Forelimb muscle (tissue), 1 donor: ENCODE measurements around the gene PLEK2. TPM values are rescaled to one million over a fixed set of nuclear protein-coding genes. Genes with fewer than 3 reads are reported as not detected.
"Not testable (repeated sequence)": the region's sequence is repeated elsewhere in the genome, so short reads cannot be mapped to it uniquely, and the experiment has no call there.

Experiments
- DNase-seq: peaks from one replicate; pipeline ENCODE4 v3.0.0-alpha.2; 2013; ENCODE audit warnings: low read depth
- polyA plus RNA-seq: library from polyadenylated mRNA; unstranded; fragments of 120-200 nt; gene quantifications from one replicate; pipeline ENCODE4 v1.2.1, GENCODE V29; 2013; ENCODE audit not compliant: insufficient read length

Gene PLEK2
- 0.89 TPM for polyA plus RNA-seq

DNA sequence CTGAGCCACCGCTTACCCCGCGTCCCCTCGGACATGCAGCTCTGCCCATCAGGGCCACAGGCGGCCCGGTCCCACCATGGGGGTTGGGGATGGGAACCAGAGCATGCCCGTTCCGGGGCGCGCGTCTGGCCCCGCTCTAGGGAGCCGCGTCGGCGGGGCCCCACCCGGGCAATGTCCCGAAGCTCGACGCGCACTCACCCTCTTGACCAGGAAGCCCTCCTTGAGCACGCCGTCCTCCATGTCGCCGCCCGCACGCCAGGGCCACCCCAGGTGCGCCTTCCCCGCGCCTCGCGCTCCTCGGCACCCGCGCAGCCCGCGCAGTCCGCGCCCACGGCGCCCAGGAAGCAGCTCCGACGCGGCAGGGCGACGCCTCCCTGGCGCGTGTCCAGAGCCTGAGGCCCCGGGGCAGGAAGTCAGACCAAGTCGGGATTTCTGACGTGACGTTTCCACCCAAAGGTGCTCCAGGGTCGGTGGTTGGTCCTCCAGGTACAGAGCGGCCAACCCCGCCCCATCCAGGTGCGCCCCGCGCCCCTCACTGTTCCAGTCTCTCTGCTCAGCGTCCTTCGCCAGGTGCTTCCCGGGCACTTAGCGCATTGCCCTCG is at the start of gene PLEK2:
Gene PLEK2, minus strand, starts transcription at position 346 of the 602 bp plus-strand sequence. Its CDS starts 106 bp downstream, at position 240.
- DNase-seq: no peak

GRCh38 chr14:67461341-67461985 is 49.5 kb upstream of the PLEK2 start:
- DNase-seq: no peak

DNA sequence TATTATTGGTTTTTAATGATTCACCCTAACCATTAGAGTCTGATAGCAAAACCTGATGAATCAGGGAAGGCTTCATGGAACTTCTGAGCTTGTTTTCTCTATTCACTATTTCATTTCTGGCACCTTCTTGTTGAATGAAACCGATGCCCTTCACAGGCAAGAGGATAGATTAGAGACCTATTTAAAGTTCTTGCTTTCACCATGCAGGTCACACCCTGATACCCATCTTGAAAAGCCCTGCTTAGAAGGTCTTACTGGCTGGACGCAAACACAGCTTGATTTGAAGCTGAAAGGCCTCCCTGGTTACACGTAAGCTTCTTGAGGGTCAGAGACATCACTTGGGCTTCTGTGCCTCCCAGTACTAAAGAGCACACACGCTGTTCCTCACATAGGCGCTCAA is 47.4 kb upstream of the PLEK2 start:
- DNase-seq: no peak

GRCh38 chr14:67457782-67458181 is 45.8 kb upstream of the PLEK2 start:
- no peak for DNase-seq

DNA sequence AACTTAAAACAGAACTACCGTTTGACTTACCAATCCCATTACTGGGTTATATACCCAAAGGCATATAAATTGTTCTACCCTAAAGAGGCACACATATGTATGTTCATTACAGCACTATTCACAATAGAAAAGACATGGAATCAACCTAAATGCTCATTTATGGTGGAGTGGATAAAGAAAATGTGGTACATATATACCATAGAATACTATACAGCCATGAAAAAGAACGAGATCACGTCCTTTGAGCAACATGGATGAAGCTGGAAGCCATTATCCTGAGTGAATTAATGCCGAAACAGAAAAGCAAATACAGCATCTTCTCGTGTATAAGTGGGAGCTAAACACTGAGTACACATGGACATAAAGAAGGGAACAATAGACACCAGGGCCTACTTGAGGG is 44.8 kb upstream of the PLEK2 start:
- DNase-seq: no peak

DNA sequence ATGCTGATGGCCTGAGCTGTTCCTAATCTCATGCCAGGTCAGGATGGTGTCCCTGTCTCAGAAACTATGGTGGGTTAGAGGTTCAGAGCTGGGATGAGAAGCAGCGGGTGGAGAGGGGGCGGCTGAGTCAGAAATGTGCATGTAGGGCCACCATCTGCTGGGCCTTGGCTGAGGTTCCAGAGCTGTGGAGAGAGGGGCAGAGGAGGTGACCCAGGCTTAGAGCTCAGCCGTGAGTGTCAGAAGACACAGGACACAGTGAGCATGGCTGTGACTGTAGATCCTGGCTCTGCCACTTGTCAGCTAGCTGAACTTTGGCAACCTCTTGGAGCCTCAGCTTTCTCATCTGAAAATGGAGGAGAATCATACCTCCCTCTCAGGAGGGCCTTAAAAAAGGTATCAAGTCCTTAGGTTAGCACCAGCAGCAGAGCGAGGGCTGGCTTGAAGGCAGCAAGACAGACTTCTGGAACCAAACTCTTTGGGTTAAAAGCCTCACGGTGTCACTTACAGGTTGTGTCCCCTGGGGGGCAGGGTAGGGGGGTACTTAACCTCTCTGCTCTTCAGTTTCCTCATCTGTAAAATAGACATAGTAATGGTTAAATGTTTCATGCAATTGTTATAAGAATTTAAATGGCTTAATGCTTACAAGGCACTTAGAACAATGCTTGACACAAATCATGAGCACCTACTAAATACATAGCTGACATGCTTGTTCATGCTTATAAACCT is 41.8 kb upstream of the PLEK2 start:
- no peak for DNase-seq

GRCh38 chr14:67451667-67452066 is 39.7 kb upstream of the PLEK2 start:
- not testable (repeated sequence) for DNase-seq

DNA sequence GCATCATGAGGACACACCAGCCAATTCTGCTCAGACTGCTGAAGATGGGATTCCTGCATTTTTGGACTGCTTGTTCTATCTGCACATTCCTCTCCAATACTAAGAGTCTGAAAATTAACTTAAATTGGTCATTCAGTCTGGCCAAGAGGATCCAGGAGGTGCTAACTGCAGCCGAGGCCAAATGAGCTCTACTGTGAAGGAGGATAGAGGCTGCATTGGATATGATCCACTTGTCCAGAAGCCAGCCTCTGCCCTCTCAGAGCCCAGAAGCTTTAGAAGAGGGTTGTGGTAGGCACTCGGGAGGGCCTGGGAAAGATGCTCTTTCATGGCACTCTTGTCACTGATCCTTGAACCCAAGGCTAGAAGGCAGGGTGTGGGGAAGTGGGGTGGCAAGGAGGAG is 37.1 kb upstream of the PLEK2 start:
- DNase-seq: no peak

GRCh38 chr14:67447033-67447381 is 35.0 kb upstream of the PLEK2 start:
- DNase-seq: no peak

- no peak for DNase-seq
Measured at GRCh38 chr14:67446371-67447032, 34.5 kb upstream of the PLEK2 start.

GRCh38 chr14:67444395-67444794 is 32.4 kb upstream of the PLEK2 start:
- DNase-seq: no peak

DNA sequence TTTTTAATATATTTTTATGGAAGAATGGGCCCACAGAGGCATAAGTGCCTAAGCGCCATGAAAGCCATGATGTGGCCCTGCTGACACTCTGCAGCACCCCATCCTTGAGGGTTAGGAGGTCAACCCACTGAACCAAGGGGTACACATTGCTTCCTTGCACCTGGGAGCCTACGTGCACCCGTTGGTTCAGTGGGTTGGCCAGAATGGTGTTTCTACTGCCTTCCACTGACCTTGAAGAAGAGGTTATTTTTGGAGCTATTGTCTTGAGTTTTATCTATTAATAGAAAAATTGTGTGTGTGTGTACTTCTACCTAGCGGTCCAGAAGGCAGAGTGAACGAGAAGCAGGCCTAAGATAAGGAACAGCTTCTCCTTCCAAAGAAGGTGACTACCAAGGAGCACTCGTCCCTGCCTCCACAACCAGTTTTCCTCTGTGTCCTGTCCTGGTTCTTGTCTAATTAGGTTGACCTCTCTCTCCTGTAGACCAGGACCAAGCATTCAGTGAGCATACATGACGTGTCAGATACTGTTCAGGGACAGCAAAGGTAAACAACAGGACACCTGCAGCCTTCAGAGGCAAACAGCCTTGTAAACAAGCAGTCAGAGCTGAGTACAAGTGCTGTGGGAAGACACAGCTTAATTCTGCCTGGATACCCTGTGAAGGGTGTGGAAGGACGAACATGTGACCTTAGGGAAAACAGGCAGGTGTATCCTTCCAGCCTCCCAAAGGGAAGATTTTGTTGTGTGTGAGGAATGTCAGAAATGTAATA is 30.4 kb upstream of the PLEK2 start:
- no peak for DNase-seq

GRCh38 chr14:67441672-67442071 is 29.7 kb upstream of the PLEK2 start:
- DNase-seq: no peak

GRCh38 chr14:67441256-67441655 is 29.3 kb upstream of the PLEK2 start:
- DNase-seq: no peak

- no peak for DNase-seq
Measured at GRCh38 chr14:67440513-67440912, 28.5 kb upstream of the PLEK2 start.

DNA sequence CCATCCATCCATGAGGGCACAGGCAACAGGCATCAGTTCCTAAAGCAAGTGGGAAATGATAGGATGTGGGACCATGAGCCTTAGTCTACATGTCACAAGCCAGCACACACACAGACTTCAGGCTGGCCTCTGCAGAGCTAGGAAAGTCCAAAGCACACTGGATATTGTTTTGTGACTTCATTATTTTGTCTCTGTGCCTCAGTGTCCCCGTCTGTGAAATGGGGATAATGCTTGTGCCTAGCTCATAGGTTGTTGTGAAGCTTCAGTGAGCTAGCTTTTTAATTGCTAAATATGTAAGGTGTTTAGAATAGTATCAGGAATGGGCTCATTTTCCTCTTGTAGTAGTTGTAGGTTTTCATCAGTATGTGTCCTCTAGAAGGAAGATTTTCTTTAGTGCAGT is 27.0 kb upstream of the PLEK2 start:
- DNase-seq: no peak

GRCh38 chr14:67436006-67436866 is 24.3 kb upstream of the PLEK2 start:
- DNase-seq: no peak

GRCh38 chr14:67435603-67436002 is 23.6 kb upstream of the PLEK2 start:
- no peak for DNase-seq

GRCh38 chr14:67432050-67432564 is 20.1 kb upstream of the PLEK2 start:
- no peak for DNase-seq

DNA sequence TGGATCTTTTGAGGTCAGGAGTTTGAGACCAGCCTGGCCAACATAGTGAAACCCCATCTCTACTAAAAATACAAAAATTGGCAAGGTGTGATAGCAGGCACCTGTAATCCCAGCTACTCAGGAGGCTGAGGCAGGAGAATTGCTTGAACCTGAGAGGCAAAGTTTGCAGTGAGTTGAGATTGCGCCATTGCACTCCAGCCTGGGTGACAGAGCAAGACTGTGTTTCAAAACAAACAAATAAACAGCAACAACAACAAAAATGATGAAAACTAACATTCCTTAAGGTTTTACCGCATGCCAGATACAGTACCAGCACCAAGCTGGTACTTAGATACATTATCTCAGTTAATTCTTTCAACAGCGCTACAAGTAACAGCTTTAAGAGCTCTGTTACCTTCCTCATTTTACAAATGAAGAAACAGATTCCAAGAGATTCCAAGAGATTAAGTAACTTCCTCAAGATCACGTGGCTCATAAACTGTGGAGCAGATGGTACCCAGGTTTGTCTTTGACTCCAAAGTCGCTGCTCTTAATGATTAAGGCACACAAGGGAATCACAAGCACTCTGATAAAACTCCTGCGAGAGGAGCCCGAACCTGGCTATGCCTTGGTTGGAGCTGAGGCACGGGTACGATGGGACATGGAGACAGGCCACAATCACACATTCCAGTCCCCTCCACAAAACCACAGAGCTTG is 17.7 kb upstream of the PLEK2 start:
- no peak for DNase-seq
